DND-41 (cell line): ENCODE results near the gene GPR39.

ENCODE experiments used
- CTCF ChIP-seq: IDR thresholded peaks from 2 replicates; pipeline ENCODE4 v1.5.1; 2012; ENCODE audit warnings: borderline replicate concordance, low read length, moderate library complexity, mild to moderate bottlenecking; ENCODE audit not compliant: poor library complexity, severe bottlenecking; ENCODE audit errors: extremely low read depth
- EZH2 ChIP-seq: IDR thresholded peaks from 3 replicates; pipeline ENCODE4 v1.6.1; 2012; ENCODE audit warnings: borderline replicate concordance, low read depth, mild to moderate bottlenecking, moderate library complexity, low read length, inconsistent platforms; ENCODE audit not compliant: severe bottlenecking

- TF ChIP-seq CTCF (no peak), EZH2 (no peak)
These were observed 203.5 kb downstream of the GPR39 start for GRCh38 chr2:132620115-132620514.
